Astrocyte (in vitro differentiated cells and primary cell): ENCODE results near the gene KDM1A. TPM values are rescaled to one million over a fixed set of nuclear protein-coding genes. Genes with fewer than 3 reads are reported as not detected.

Experiments
- DNase-seq: peaks from one replicate; pipeline ENCODE4 v3.0.0-alpha.2; 2010; ENCODE audit warnings: low read depth
- FAIRE-seq: peaks from 2 replicates; lab custom pipeline; 2011; peaks lifted over from hg19 to GRCh38; lab: Jason Lieb, UNC
- H2AFZ ChIP-seq: 2 replicates; pipeline ENCODE4 v1.6.0; 2012; ENCODE audit warnings: low read depth, low read length, inconsistent platforms
- H3K27ac ChIP-seq: 2 replicates; pipeline ENCODE4 v1.5.1; 2011; ENCODE audit warnings: low read depth, low read length, inconsistent platforms
- H3K27me3 ChIP-seq: 2 replicates; pipeline ENCODE4 v1.6.0; 2011; ENCODE audit warnings: low read length, inconsistent platforms; ENCODE audit not compliant: insufficient read depth
- H3K36me3 ChIP-seq: 2 replicates; pipeline ENCODE4 v1.5.1; 2011; ENCODE audit warnings: low read length, inconsistent platforms; ENCODE audit not compliant: insufficient read depth
- H3K4me1 ChIP-seq: 2 replicates; pipeline ENCODE4 v1.5.1; 2011; ENCODE audit warnings: low read length, inconsistent platforms; ENCODE audit not compliant: insufficient read depth
- H3K4me2 ChIP-seq: 2 replicates; pipeline ENCODE4 v1.6.0; 2012; ENCODE audit warnings: low read length, inconsistent platforms
- H3K4me3 ChIP-seq: 2 replicates; pipeline ENCODE4 v1.5.1; 2011; ENCODE audit warnings: low read depth, mild to moderate bottlenecking, low read length, inconsistent platforms; ENCODE audit not compliant: insufficient read depth
- H3K79me2 ChIP-seq: 2 replicates; pipeline ENCODE4 v1.6.0; 2012; ENCODE audit warnings: mild to moderate bottlenecking, low read length, inconsistent platforms; ENCODE audit not compliant: insufficient read depth
- H3K9ac ChIP-seq: 2 replicates; pipeline ENCODE4 v1.6.0; 2012; ENCODE audit warnings: mild to moderate bottlenecking, low read length, inconsistent platforms
- H3K9me3 ChIP-seq: 2 replicates; pipeline ENCODE4 v1.5.1; 2012; ENCODE audit warnings: low read depth, mild to moderate bottlenecking, low read length, inconsistent platforms; ENCODE audit not compliant: insufficient read depth
- H4K20me1 ChIP-seq: 2 replicates; pipeline ENCODE4 v1.6.0; 2012; ENCODE audit warnings: low read length, inconsistent platforms; ENCODE audit not compliant: insufficient read depth
- H3K27ac Mint-ChIP-seq: one replicate; pipeline ENCODE4 v1.8.0; 2021; ENCODE audit warnings: mild to moderate bottlenecking, mixed read lengths; ENCODE audit not compliant: unreplicated experiment
- H3K27me3 Mint-ChIP-seq: one replicate; pipeline ENCODE4 v1.8.0; 2021; ENCODE audit warnings: low read depth, mixed read lengths; ENCODE audit not compliant: unreplicated experiment
- H3K36me3 Mint-ChIP-seq: one replicate; pipeline ENCODE4 v1.8.0; 2021; ENCODE audit warnings: low read depth, mixed read lengths; ENCODE audit not compliant: unreplicated experiment
- H3K4me1 Mint-ChIP-seq: one replicate; pipeline ENCODE4 v1.8.0; 2021; ENCODE audit warnings: low read depth, mixed read lengths; ENCODE audit not compliant: unreplicated experiment
- H3K4me3 Mint-ChIP-seq: one replicate; pipeline ENCODE4 v1.8.0; 2021; ENCODE audit warnings: mild to moderate bottlenecking, moderate library complexity, mixed read lengths; ENCODE audit not compliant: unreplicated experiment
- H3K9me3 Mint-ChIP-seq: one replicate; pipeline ENCODE4 v1.8.0; 2021; ENCODE audit warnings: mild to moderate bottlenecking, mixed read lengths; ENCODE audit not compliant: unreplicated experiment
- EZH2 ChIP-seq: IDR thresholded peaks from 2 replicates; pipeline ENCODE4 v1.6.1; 2012; ENCODE audit warnings: mild to moderate bottlenecking, low read length, inconsistent platforms; ENCODE audit not compliant: insufficient read depth
- total RNA-seq: library from RNA; stranded (reverse); gene quantifications from 2 replicates; pipeline ENCODE4 v1.2.1, GENCODE V29; 2021
- TF ChIP-seq, protein P1 (sequence below): IDR thresholded peaks from 2 replicates; pipeline ENCODE4 v1.5.1; 2011; ENCODE audit warnings: low read depth, mild to moderate bottlenecking, inconsistent platforms, low read length, moderate library complexity; ENCODE audit not compliant: insufficient read depth

KDM1A gene
- total RNA-seq, 1 donor from 2014 or later = 110 TPM

DNA sequence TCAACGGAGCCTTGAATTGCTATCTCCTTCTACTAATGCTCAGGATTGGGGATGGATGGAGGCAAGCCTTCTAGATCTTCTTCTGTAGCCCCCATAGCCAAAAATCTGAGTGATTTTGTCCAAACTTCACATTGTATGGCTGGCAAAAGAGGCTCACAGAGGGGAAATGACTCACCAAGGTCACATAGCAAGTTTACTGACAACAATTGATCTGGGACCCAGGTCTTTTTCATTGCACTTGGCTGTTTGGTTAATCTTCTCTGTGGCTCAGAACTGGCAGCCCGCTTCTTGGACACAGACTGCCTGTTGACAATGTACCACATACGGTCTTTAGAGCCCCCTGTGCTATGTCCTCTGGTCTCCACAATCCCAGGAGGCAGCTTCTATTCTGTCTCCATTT, 43.6 kb upstream of the KDM1A start:
- peaks cover 16% of the 10 kb centered on the region for H3K4me1 Mint-ChIP-seq
- H3K27me3 Mint-ChIP-seq = peaks cover 9% of the 10 kb centered on the region
- peak overlapping the region; percentile 77 for H3K27ac Mint-ChIP-seq
- DNase-seq = peak; percentile 25
- H4K20me1 ChIP-seq = no peaks in the 10 kb centered on the region
- H3K9me3 ChIP-seq = no peaks in the 10 kb centered on the region
- H2AFZ ChIP-seq = peak overlapping the region; percentile 59
- no peaks in the 10 kb centered on the region for H3K36me3 ChIP-seq
- no peaks in the 10 kb centered on the region for H3K79me2 ChIP-seq
- TF ChIP-seq, protein P1, sequence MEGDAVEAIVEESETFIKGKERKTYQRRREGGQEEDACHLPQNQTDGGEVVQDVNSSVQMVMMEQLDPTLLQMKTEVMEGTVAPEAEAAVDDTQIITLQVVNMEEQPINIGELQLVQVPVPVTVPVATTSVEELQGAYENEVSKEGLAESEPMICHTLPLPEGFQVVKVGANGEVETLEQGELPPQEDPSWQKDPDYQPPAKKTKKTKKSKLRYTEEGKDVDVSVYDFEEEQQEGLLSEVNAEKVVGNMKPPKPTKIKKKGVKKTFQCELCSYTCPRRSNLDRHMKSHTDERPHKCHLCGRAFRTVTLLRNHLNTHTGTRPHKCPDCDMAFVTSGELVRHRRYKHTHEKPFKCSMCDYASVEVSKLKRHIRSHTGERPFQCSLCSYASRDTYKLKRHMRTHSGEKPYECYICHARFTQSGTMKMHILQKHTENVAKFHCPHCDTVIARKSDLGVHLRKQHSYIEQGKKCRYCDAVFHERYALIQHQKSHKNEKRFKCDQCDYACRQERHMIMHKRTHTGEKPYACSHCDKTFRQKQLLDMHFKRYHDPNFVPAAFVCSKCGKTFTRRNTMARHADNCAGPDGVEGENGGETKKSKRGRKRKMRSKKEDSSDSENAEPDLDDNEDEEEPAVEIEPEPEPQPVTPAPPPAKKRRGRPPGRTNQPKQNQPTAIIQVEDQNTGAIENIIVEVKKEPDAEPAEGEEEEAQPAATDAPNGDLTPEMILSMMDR = no peak
- TF ChIP-seq EZH2 = no peak
- H3K9ac ChIP-seq = peak overlapping the region; percentile 41
- H3K27ac ChIP-seq = no peak overlapping the region
- no peaks in the 10 kb centered on the region for H3K27me3 ChIP-seq
- FAIRE-seq = no peak
- H3K9me3 Mint-ChIP-seq = peaks cover 2% of the 10 kb centered on the region
- peak overlapping the region; percentile 62 for H3K4me2 ChIP-seq
- H3K4me3 Mint-ChIP-seq = no peak overlapping the region
- H3K4me1 ChIP-seq = peaks cover 13% of the 10 kb centered on the region
- H3K36me3 Mint-ChIP-seq = no peaks in the 10 kb centered on the region
- no peak overlapping the region for H3K4me3 ChIP-seq

DNA sequence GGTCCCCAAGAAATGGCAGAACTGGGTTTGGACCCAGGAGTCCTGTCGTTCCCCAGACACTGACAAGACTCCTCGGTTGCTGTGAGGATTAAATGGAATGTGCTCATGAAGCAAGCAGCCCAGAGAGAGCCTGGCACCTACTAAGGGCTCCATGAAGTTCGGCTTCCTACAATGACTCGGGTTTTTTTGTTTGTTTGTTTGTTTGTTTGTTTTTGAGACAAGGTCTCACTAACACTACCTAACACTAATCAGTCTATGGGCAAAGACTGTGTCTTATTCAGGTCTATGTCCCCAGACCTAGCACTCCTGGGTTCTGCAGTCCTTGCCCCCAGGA, 43.2 kb upstream of the KDM1A start:
- H3K27ac Mint-ChIP-seq = peak overlapping the region; percentile 77
- H3K4me3 ChIP-seq = no peak overlapping the region
- H3K9me3 Mint-ChIP-seq = peaks cover 2% of the 10 kb centered on the region
- H3K4me1 Mint-ChIP-seq = peaks cover 16% of the 10 kb centered on the region
- peak overlapping the region; percentile 62 for H3K4me2 ChIP-seq
- no peaks in the 10 kb centered on the region for H4K20me1 ChIP-seq
- H3K27ac ChIP-seq = no peak overlapping the region
- FAIRE-seq (no peak), DNase-seq (no peak)
- H3K36me3 ChIP-seq = no peaks in the 10 kb centered on the region
- H2AFZ ChIP-seq = peak overlapping the region; percentile 59
- H3K4me1 ChIP-seq = peaks cover 13% of the 10 kb centered on the region
- H3K27me3 Mint-ChIP-seq = peaks cover 9% of the 10 kb centered on the region
- no peaks in the 10 kb centered on the region for H3K79me2 ChIP-seq
- H3K27me3 ChIP-seq = no peaks in the 10 kb centered on the region
- no peaks in the 10 kb centered on the region for H3K9me3 ChIP-seq
- no peaks in the 10 kb centered on the region for H3K36me3 Mint-ChIP-seq
- H3K9ac ChIP-seq = peak overlapping the region; percentile 41
- no peak for TF ChIP-seq EZH2
- TF ChIP-seq, protein P1 = no peak
- H3K4me3 Mint-ChIP-seq = no peak overlapping the region

DNA sequence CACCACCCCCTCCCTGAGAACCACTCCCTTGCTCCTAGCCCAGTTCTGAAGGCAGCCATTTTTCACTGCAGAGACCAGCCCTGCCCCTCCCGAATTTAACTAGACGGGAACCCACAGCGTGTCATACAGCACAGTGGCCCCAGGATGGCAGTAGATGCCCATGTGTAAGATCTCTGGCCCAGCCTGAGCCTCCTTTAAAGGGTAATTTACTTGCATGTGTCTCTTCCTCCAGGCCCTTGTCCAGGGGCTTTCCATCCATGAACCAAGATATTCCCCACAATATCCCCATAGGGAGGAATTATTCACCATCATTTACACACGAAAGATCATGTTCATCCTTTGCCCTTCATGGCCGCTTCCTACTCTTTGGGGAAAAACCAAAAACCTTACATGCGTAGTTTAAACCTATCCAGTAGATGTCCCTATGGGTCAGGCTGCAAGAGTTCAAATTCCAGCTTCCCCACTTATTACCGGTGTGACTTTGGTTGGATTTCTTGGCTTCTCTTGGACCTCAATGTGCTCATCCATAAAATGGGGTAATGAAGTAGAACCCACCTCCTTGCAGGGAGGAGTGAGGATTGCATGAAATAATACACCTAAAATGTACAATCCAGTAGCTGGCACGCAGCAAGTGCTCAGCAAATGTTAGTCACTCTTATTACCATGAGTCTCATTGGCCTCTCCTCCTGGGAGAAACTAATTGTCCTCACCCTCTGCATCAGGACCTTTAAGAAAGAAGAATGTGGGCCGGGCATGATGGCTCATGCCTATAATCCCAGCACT, 42.6 kb upstream of the KDM1A start:
- peak overlapping the region; percentile 59 for H2AFZ ChIP-seq
- H3K4me3 ChIP-seq = no peak overlapping the region
- no peak for TF ChIP-seq EZH2
- TF ChIP-seq, protein P1 = peak; percentile 94
- H3K9me3 ChIP-seq = no peaks in the 10 kb centered on the region
- Mint-ChIP-seq H3K27me3 (peaks cover 8% of the 10 kb centered on the region), H3K36me3 (no peaks in the 10 kb centered on the region), H3K27ac (peak overlapping the region; percentile 77), H3K4me3 (no peak overlapping the region), H3K4me1 (peaks cover 16% of the 10 kb centered on the region), H3K9me3 (peaks cover 2% of the 10 kb centered on the region)
- H3K9ac ChIP-seq = peak overlapping the region; percentile 41
- H4K20me1 ChIP-seq = no peaks in the 10 kb centered on the region
- no peaks in the 10 kb centered on the region for H3K36me3 ChIP-seq
- H3K79me2 ChIP-seq = no peaks in the 10 kb centered on the region
- no peaks in the 10 kb centered on the region for H3K27me3 ChIP-seq
- H3K4me1 ChIP-seq = peaks cover 13% of the 10 kb centered on the region
- FAIRE-seq (no peak), DNase-seq (peak; percentile 72)
- no peak overlapping the region for H3K27ac ChIP-seq
- H3K4me2 ChIP-seq = peak overlapping the region; percentile 62
